Posterior cingulate gyrus (tissue), 11 donors: ENCODE results near the gene PTPN22.

ENCODE experiments used
- DNase-seq, 10 donors: peaks; one replicate each; pipeline versions ENCODE4 v3.0.0 to v3.0.0-alpha.2; 2020 to 2021; ENCODE audit warnings: mixed read lengths in 3 of 10
- intact Hi-C: fragments of 100-400 bp; cut with DNase I; formaldehyde crosslinking; loops from one replicate; pipeline ENCODE4 v1.15.1; 2023

PTPN22 gene

DNA sequence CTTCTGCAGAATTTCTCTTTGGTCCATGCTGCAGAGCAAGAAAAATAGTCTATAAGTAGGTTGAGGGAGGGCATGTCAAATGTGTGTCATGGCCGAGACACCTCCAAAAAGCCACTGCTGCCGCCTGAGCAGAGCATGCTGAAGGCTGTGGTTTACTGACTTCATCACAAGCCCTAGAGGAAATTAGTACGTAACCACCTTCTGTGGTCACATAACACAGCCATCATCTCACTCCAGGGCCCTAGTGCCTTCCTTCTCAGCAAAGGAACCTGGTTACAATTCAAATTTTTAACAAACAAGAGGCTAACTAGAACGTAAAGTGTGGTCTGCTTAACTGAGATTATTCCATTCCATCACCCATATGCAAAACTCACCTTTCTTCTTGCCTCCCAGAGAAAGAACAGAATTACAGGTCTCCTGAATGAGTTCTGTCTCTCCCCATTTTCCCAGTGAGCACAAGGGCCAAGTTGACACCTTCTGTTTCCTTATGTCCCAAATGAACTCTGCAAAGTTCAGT lies at the start of gene PTPN22:
TSS of gene PTPN22 (minus strand) at position 116 of the 517 bp plus-strand sequence.
- intact Hi-C loops: no loop called here
- DNase-seq: no peak

DNA sequence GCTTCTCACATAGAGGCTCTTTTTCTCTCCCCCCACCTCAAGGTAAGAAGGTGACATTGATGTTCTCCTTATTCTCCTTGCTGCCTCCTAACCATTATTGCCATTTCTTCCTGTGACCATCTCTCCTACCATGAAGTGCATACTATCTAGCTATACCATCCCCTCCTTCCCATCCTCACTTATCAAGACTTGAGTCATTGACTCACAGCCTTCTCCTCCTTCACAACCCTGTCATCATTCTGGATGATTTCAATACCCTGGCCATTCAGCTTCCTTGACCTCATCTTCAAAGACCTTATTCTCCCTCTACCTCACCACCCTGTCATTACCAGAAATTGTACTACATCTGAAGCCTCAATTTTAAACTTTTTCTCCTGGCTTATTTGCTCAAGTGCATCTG lies 46.7 kb upstream of the PTPN22 start:
- no peak for DNase-seq
- intact Hi-C loops: no loop called here

DNA sequence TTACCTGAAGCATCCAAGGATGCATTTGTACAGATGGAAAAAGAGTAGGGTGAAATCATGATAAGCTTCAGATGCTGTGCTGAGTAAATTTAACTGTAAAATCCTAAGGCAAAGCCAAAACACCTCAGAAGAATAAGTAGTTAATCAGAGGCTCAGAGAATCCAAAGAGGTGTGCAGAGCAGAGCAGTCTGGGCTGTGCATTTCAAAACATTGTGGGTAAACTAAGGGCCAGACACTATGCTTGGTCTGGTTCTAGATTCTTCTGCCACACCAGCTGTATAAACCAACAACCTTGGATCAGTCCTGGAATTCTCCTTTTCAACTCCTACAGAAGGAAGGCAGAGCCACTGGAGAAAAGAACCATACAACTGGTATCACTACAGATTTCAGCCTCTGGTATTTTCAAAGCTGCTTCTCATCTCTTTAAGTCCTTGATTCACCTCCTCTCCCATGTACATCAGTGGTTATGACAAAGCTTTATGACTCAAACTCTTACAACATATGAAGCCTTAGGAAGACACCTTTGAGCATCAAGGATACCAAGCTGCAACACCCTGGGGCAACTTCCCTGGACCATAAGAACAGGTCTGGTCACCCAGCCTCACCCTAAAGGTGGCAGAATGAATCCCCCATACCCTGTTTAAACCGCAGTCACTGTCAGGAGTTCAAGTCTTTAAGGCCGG lies 46.0 kb upstream of the PTPN22 start:
- intact Hi-C loops: no loop called here
- DNase-seq: no peak

DNA sequence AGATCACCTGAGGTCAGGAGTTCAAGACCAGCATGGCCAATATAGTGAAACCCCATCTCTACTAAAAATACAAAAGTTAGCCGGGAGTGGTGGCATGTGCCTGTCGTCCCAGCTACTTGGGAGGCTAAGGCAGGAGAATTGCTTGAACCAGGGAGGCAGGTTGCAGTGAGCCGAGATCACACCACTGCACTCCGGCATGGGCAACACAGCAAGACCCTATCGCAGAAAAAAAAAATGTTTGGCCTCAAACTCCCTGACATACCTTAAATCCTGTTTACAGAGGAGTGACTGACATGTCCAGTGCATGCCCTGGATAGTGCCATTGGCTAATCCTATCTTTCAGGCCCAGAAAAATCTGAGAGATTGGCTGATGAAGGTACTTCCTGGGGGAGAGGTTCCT lies 45.5 kb upstream of the PTPN22 start:
- intact Hi-C loops: no loop called here
- no peak for DNase-seq

DNA sequence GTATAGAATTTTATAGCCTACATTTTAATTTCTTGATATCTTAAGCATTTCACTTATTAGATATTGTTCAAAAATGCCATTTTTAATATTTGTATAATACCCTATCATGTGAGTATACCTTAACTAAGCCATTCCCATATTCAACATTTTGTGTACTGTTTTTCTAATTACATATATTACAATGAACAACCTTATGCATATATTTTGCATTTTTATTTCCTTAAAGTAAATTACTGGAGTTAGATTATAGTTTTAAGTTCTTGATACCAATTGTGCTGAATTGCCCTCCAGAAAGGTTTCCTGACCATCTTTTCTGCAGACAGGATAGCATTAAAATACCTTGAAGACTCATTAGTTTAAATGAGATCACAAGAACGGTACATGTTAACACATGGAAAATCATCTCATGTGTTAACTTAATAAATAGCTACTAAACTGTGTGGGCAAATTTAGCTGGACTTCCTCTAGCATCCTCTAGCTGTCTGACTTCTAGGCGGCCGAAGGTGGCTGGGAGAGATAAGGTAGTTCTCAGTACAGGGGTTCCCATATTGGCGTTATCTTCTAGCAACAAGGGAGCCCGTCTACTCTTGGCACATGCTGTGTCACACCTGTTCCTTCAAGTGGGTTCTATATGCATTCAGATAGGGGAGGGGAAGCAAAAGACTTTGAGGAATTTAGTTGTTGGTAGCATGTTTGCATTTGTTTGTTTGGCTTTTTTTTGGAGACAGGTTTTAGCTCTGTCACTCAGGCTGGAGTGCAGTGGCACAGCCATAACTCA lies 42.6 kb upstream of the PTPN22 start:
- intact Hi-C loops: no loop called here

DNA sequence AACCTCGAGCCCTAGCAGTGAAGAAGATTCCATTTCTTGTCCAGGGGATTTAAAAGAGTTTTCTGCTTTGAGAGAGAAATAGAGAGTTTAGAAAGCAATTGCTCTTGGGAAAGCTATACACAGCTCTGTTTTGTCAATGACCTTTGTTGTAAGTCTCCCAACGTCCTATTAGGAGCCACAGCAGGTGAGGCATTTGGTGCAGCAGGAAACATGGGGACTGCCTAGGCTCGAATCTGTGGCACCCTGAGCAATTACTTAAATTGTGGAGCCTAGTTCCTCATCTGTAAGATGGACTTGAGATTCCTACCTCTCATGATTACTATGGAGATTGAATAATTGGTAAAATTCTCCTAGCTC lies 41.8 kb upstream of the PTPN22 start:
- intact Hi-C loops: no loop called here
- no peak for DNase-seq

More for the DNA sequence above, 42.6 kb upstream of the PTPN22 start:
- DNase-seq: no peak

DNA sequence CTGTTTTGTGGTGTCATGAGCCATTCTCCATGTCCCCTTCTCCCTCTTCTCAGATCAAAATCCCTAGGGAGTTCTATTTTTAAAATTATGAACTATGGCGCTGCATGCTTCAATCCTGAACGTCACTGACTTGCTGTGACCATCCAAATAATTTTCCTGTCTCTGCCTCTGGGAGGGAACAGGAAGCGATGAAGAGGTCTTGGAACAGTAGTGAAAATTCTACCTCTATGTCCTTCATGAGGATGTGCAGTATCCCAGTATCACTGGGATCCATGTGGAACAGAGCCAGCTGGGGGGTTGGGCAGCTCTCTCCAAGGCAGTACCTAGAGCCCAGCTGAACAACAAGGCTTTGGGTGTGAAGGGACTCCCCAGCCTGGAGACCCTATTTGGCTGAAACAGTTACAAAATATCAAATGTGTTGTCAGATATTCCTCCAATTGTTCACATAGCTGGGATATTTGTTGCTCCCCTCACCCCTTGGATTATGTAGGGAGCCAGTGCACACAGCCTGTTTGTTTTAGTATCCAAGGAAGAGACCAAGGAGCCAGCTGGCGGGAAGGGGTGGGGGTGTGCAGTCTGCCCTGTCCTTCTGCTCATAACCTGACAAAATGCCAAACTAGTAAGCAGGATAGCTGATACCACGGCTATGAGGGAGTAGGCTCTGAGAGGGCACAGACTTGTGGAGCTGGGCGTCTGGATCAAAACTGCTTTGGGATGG lies 41.2 kb upstream of the PTPN22 start:
- intact Hi-C loops: no loop called here
- peak in 1 of 10 donors; percentile 16 for DNase-seq

DNA sequence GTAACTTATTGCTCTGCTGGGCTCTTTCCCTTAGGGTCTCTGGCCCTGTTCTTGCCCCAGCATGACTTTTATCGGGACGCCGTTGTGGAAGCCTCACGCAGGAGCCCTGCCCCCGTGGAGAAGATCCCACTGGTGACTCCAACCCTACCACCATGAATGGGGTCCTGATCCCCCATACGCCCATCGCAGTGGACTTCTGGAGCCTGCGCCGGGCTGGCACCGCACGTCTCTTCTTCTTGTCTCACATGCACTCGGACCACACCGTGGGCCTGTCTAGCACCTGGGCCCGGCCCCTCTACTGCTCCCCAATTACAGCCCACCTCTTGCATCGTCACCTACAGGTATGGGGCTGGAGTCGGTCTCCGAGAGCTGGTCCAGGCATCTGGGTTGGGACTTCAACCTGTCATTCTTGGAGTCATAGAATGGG lies 33.9 kb upstream of the PTPN22 start:
- intact Hi-C loops: loop anchor here (1.0 to 2.0 kb wide), 3 partner anchors 24 to 93 kb away; partner anchors contain the start of genes HIPK1 and RSBN1
- DNase-seq: no peak

DNA sequence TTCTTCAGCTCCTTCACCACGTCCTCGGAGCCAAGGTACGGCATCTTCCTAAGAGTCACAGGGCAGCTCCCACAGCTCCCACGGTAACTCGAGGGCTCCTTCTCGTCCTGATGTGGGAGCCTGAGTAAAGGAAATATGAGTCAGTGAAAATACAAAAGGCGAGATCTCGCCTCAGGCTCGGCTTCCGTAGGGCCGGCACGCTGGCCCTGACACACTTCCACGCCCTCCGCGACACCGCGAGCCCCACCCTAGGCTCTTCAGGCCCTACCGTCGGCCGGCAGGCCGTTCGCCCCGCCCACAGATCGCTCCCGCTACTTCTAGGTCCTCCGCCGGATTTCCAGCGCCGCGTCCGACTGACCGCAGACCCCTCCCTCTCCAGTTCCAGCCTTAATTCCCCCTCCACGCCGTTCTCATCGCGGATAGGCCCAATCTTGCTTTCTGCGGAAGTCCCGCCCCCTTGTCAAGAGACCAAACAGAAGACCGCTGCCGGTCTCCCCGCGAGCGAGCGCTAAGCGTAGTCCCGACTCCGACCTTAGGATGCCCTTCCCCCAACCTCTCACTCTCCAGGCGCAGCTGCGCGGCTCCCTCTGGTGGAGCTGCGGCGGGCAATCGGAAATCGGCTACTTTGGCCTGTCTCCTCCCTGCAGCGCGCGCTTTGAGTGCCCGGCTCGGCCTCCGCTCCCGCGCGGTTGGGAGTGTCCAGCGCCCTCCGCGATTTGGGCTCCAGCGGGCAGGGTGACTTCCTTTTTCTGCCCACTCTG lies 33.3 kb upstream of the PTPN22 start, which contains the start of the genes AP4B1 and DCLRE1B:
TSS of gene AP4B1 (minus strand) at position 126 of the 761 bp plus-strand sequence. CDS start at position 44, 82 bp downstream.
TSS of gene DCLRE1B (plus strand) at position 653 of the 761 bp plus-strand sequence. CDS start 261 bp downstream, outside the sequence.
- peak; percentile 95 to 100 (median 97) for DNase-seq
- intact Hi-C loops: loop anchor here (1.0 to 2.0 kb wide), 3 partner anchors 24 to 93 kb away; partner anchors contain the start of genes HIPK1 and RSBN1

DNA sequence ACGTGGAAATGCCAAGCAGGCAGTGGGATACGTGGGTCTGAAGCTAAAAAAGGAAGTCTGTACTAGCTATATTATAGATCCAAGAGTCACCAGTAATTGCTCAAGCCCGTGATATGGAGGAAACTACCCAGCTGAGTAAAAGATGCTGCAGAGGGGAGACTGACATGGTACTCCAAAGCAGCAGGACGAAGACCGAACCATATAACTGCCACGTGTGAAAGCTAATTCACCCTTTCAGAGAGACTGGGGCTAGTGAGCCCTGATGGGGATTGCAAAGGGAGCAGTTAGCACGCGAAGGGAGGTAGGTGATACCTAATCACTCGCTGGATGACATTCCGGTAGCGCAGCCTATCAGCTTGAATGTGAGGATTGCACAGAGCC lies 32.8 kb upstream of the PTPN22 start:
- no peak for DNase-seq
- intact Hi-C loops: loop anchor here (2.0 kb wide), 1 partner anchor 69 kb away; no protein-coding TSS in a partner anchor

DNA sequence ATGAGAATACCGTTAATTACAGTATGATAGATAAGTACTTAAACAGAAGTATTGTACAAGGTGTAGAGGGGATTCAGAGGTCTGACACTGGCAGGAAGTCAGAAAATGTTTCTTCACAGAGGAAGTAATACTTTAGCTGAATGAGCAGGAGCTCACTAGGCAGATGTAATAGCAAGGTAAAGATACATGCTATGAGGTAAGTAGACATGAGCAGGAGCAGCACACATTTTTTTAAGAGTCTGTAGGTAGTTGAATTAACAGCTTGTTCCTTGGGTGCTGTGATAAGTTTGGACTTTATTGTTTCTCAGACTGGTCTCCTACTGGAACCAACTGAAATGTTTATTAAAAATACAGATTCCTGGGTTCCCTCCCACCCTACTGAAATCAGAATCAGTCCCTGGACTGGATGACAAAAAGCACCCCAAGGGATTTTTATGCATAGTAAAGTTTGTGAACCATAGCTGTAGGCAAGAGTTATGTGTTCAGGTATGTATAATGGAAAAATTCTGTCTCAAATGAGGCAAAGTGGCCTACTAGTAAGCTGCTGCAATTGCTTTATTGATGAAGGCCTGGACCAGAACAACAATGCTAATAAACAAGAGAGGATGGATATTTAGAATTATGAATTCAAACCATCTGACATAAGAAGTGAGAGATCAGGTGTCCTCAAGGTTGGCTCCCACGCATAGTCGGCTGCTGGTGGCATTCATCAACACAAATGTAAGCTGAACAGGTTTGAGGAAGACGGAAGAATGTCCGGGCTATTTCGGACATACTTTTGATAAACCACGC lies 32.2 kb upstream of the PTPN22 start:
- DNase-seq: no peak
- intact Hi-C loops: loop anchor here (2.0 kb wide), 1 partner anchor 69 kb away; no protein-coding TSS in a partner anchor

DNA sequence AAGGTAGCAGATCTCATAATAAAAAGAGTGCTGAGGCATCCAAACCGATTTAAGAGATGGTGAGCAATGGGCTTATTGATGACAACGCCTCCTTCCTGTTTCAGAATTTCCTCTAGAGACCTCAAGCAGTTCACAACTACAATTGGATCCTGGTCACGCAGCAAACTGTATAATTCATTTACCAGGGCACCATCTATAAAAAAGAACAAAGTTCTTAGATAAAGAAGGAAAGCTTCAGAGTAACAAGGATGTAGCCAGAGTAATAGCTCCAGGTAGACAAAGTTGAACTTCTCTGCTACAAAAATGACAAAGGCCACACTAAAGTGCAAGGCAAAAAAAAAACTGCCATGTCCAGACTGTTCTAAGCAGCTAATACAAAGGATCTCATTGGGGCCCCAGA lies 29.7 kb upstream of the PTPN22 start:
- no peak for DNase-seq
- intact Hi-C loops: no loop called here

DNA sequence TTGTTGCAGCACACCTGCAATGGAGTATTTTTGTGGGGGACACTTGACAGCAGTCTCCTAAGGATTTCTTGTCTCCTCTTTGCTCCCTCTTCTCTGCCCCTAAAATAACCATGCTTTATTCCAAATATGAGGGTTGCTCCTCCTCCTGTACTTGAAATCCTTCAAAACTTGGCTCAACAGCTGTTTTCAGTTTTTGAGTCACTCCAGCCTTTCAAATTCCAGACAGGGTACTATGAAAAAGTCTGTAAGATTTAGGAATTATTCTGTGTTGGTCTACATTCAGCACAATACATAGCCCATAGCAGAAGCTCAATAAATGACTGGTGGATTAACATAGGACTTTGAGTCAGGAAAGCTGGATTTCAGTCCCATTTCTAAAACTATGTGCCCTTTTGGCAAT lies 27.6 kb upstream of the PTPN22 start:
- intact Hi-C loops: no loop called here
- no peak for DNase-seq

DNA sequence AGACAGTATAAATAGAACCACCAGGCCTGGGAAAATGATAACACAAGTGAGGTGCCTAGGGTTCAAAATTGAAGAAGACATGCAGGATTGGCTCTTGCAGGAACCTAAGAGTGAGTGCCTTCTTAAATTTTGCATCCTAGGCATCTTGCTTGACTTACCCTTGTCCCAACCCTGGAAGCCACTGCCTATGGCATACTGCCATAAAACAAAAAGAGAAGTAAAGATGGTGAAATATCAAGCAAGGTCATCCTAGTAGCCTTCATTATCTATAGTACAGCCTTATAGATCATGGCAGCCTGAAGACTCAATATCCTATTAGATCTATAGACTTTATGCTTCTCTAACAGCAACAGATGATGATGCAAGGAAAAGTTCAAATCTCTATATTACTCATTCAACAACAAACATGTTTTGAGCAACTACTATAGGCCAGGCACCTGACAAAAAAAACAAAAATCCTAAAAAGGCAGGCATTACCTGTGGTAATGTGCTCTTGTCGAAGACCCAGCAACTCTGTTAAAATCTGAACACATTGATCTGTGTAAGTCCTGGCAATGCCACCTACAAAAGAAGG lies 26.8 kb upstream of the PTPN22 start:
- DNase-seq: no peak
- intact Hi-C loops: no loop called here

DNA sequence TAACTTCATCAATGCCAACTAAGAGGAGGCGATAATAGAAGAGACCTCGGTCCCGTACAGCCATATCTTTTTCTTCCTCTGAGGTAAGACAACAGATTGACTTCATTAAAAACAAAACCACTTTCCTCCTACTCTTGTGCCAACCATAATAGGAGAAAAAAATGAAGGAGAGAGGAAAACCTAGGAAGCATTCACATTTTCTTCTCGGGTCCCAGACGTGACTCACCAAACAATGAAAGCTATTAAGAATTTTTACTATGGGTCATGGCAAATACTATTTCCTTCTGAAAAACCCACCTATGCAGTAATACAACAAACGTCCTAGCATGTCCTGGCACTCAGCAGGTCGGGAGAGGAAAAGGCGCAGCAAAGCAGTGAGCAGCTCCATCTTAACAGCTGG lies 24.4 kb upstream of the PTPN22 start:
- intact Hi-C loops: no loop called here
- no peak for DNase-seq

DNA sequence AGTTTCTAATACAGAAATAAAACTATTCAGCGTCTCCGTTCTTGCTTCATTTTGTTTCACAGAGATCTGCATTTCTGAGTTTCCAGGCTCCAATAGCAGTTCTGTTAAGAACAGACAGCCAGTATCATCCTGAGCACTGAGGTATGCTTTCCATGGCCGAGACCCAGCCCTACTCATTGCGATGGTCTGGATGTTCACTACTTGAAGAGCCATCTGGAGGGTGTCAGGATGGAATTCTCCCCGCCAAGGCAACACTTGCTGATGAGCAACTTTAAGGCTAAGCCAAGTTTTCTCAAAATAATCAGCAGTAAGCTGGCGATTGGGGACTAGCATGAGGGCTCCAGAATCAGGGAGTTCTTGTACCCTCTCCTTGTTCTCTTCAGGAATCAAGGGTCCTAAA lies 23.6 kb upstream of the PTPN22 start:
- DNase-seq: peak in 4 of 10 donors; percentile 11 to 84 (median 32)
- intact Hi-C loops: no loop called here

DNA sequence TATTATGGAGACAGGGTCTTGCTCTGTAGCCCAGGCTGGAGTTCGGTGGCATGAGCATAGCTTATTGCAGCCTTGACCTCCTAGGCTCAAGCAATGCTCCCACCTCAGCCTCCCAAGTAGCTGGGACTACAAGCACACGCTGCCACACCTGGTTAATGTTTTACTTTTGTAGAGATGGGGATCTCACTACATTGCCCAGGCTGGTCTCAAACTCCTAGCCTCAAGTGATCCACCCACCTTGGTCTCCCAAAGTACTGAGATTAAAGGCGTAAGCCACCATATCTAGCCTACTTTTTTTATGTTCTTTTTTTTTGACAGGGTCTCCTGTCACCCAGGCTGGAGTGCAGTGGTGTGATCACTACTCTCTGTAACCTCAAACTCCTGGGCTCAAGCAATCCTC lies 21.8 kb upstream of the PTPN22 start:
- no peak for DNase-seq
- intact Hi-C loops: no loop called here

DNA sequence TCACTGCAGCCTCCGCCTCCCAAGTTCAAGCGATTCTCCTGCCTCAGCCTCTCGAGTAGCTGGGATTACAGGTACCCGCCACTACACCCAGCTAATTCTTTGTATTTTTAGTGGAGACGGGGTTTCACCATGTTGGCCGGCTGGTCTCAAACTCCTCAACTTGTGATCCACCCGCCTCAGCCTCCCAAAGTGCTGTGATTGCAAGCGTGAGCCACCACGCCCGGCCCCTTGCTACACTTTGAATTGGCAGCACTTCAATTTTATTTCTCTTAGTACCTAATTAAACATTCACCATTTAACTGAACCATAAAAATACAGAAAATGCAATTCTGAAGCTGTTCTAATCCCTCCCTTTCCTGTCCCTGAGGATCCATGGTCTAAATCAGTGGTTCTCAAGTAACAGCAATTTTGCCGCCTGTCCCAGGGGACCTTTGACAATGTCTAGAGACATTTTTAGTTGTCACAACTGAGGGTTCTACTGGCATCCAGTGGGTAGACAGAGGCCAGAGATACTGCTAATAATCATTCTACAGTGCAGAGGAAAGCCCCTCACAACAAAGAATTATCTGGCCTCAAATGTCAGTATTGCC lies 20.2 kb upstream of the PTPN22 start:
- intact Hi-C loops: no loop called here
- DNase-seq: no peak
